Liver (tissue), 3 donors: ENCODE data around the gene MYO18B.

Source experiments
- CTCF ChIP-seq: fragments of 150-350 bp; IDR thresholded peaks from 2 replicates; pipeline ENCODE4 v1.5.1; 2017; ENCODE audit warnings: improper control_type of control experiment, low read depth, low read length; ENCODE audit not compliant: missing input control
- EGR1 ChIP-seq, 2 donors: IDR thresholded peaks; 2 replicates each; pipeline ENCODE4 v1.6.1; 2016 to 2018; ENCODE audit warnings: antibody characterized with exemption in 2 of 2, low read depth in 2 of 2
- GABPA ChIP-seq, 2 donors: IDR thresholded peaks in 1 of 2; conservative IDR thresholded peaks in 1 of 2; 2 replicates each; pipeline ENCODE4 v1.6.1; 2016; ENCODE audit warnings: antibody characterized with exemption in 2 of 2, mild to moderate bottlenecking in 1 of 2, moderate library complexity in 1 of 2
- JUND ChIP-seq, 2 donors: IDR thresholded peaks; 2 replicates each; pipeline ENCODE4 v1.6.1; 2016; ENCODE audit warnings: antibody characterized with exemption in 2 of 2
- RAD21 ChIP-seq, 2 donors: IDR thresholded peaks; 2 replicates each; pipeline ENCODE4 v1.6.1; 2016; ENCODE audit warnings: antibody characterized with exemption in 2 of 2, mild to moderate bottlenecking in 2 of 2
- TAF1 ChIP-seq: conservative IDR thresholded peaks from 2 replicates; pipeline ENCODE4 v1.6.1; 2016; ENCODE audit warnings: antibody characterized with exemption, mild to moderate bottlenecking
- YY1 ChIP-seq: IDR thresholded peaks from 2 replicates; pipeline ENCODE4 v1.6.1; 2016; ENCODE audit warnings: antibody characterized with exemption, mild to moderate bottlenecking
- donor health status: healthy.
- donor health status: healthy.

- TF ChIP-seq YY1 (no peak), CTCF (no peak), TAF1 (no peak), JUND (IDR thresholded peaks at IDR 0.05) (no peak), EGR1 (IDR thresholded peaks at IDR 0.05; ENCODE audit: low read depth in 2 of 2) (no peak), RAD21 (IDR thresholded peaks at IDR 0.05) (no peak), GABPA (IDR thresholded peaks at IDR 0.05 in 1 of 2, conservative IDR thresholded peaks at IDR 0.05 in 1 of 2) (no peak)
Measured at GRCh38 chr22:26053737-26054316, 311.8 kb downstream of the MYO18B start.
